ENCODE results near the gene LNPEP.
A peak's percentile ranks its signal among the peaks of the same experiment; 100 is the strongest.

The LNPEP gene

GRCh38 chr5:96896806-96897205 lies 39.1 kb upstream of the LNPEP start:
- Histone ChIP-seq H3K4me3 (ENCODE audit: insufficient read depth, low read length, poor library complexity, severe bottlenecking) (peak overlapping the region; percentile 19), H3K79me2 (ENCODE audit: insufficient read depth, low read length) (no peaks in the 10 kb centered on the region), H4K20me1 (ENCODE audit: low read depth, low read length) (no peaks in the 10 kb centered on the region), H3K27ac (ENCODE audit: low read depth, low read length) (peak overlapping the region; percentile 55), H3K9ac (ENCODE audit: low read length) (0 out of 2 replicates have a peak overlapping the region, but pooled peaks have one; percentile 8), H3K9me3 (ENCODE audit: insufficient read depth, low read length) (no peaks in the 10 kb centered on the region), H3K27me3 (ENCODE audit: low read length) (no peaks in the 10 kb centered on the region), H3K4me2 (ENCODE audit: low read depth, low read length, poor library complexity, severe bottlenecking) (peak overlapping the region; percentile 61), H3K36me3 (ENCODE audit: low read length) (peaks cover 3% of the 10 kb centered on the region), H3F3A (ENCODE audit: insufficient read depth) (peaks cover 13% of the 10 kb centered on the region; the same call in 1 of the 2 replicates), H2AFZ (ENCODE audit: low read depth, low read length, severe bottlenecking) (peak overlapping the region; percentile 6), H3K9me2 (replicated peaks; ENCODE audit: insufficient read depth, low read length) (no peaks in the 10 kb centered on the region)
- TF ChIP-seq CTCF (IDR thresholded peaks at IDR 0.05; ENCODE audit: insufficient read depth, low read length, poor library complexity, severe bottlenecking) (no peak), EZH2phosphoT487 (conservative IDR thresholded peaks at IDR 0.05; ENCODE audit: low read length) (no peak)

GRCh38 chr5:96901384-96901783 lies 34.5 kb upstream of the LNPEP start:
- H3K4me2 ChIP-seq (ENCODE audit: low read depth, low read length, poor library complexity, severe bottlenecking), result no peak overlapping the region
- no peak overlapping the region for H3K9ac ChIP-seq (ENCODE audit: low read length)
- H2AFZ ChIP-seq (ENCODE audit: low read depth, low read length, severe bottlenecking), result no peak overlapping the region
- no peaks in the 10 kb centered on the region for H3K9me2 ChIP-seq (replicated peaks; ENCODE audit: insufficient read depth, low read length)
- H3K27ac ChIP-seq (ENCODE audit: low read depth, low read length), result no peak overlapping the region
- no peaks in the 10 kb centered on the region for H4K20me1 ChIP-seq (ENCODE audit: low read depth, low read length)
- no peaks in the 10 kb centered on the region for H3K9me3 ChIP-seq (ENCODE audit: insufficient read depth, low read length)
- no peaks in the 10 kb centered on the region for H3K27me3 ChIP-seq (ENCODE audit: low read length)
- TF ChIP-seq CTCF (IDR thresholded peaks at IDR 0.05; ENCODE audit: insufficient read depth, low read length, poor library complexity, severe bottlenecking) (no peak), EZH2phosphoT487 (conservative IDR thresholded peaks at IDR 0.05; ENCODE audit: low read length) (no peak)
- no peaks in the 10 kb centered on the region for H3K79me2 ChIP-seq (ENCODE audit: insufficient read depth, low read length)
- H3F3A ChIP-seq (ENCODE audit: insufficient read depth), result peaks cover 3% of the 10 kb centered on the region; the same call in 1 of the 2 replicates
- peaks cover 9% of the 10 kb centered on the region for H3K36me3 ChIP-seq (ENCODE audit: low read length)
- no peak overlapping the region for H3K4me3 ChIP-seq (ENCODE audit: insufficient read depth, low read length, poor library complexity, severe bottlenecking)

GRCh38 chr5:96901841-96902240 lies 34.0 kb upstream of the LNPEP start:
- H2AFZ ChIP-seq (ENCODE audit: low read depth, low read length, severe bottlenecking), result no peak overlapping the region
- H3K36me3 ChIP-seq (ENCODE audit: low read length), result peaks cover 9% of the 10 kb centered on the region
- H3K79me2 ChIP-seq (ENCODE audit: insufficient read depth, low read length), result no peaks in the 10 kb centered on the region
- peaks cover 3% of the 10 kb centered on the region; the same call in 1 of the 2 replicates for H3F3A ChIP-seq (ENCODE audit: insufficient read depth)
- H3K9me2 ChIP-seq (replicated peaks; ENCODE audit: insufficient read depth, low read length), result no peaks in the 10 kb centered on the region
- no peak overlapping the region for H3K4me2 ChIP-seq (ENCODE audit: low read depth, low read length, poor library complexity, severe bottlenecking)
- no peak overlapping the region for H3K4me3 ChIP-seq (ENCODE audit: insufficient read depth, low read length, poor library complexity, severe bottlenecking)
- H3K9ac ChIP-seq (ENCODE audit: low read length), result no peak overlapping the region
- H3K27ac ChIP-seq (ENCODE audit: low read depth, low read length), result no peak overlapping the region
- TF ChIP-seq EZH2phosphoT487 (conservative IDR thresholded peaks at IDR 0.05; ENCODE audit: low read length) (no peak), CTCF (IDR thresholded peaks at IDR 0.05; ENCODE audit: insufficient read depth, low read length, poor library complexity, severe bottlenecking) (no peak)
- H3K27me3 ChIP-seq (ENCODE audit: low read length), result no peaks in the 10 kb centered on the region
- no peaks in the 10 kb centered on the region for H4K20me1 ChIP-seq (ENCODE audit: low read depth, low read length)
- no peaks in the 10 kb centered on the region for H3K9me3 ChIP-seq (ENCODE audit: insufficient read depth, low read length)

Data from SU-DHL-6 (cell line).